Measurements from ENCODE around the gene USP12.

DNA sequence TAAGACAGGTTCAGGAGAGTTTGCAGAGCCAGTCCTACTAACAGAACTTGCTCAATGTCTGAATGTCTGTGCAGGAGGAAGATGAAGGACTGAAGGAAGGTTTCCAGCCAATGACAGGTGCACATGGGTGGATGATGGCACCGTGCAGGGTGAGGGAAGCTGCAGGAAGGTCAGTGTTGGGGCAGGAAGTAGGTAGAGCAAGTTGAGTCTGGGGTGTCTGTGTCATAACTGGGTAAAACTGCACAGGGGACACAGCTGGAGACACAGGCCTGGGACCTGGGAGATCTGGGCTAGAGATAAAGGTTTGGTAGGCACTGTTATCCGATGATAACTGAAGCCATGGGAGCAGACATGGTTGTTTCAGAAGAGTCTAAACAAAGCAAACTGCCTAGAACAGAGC lies 116.9 kb downstream of the USP12 start:
- TF ChIP-seq, protein P1, sequence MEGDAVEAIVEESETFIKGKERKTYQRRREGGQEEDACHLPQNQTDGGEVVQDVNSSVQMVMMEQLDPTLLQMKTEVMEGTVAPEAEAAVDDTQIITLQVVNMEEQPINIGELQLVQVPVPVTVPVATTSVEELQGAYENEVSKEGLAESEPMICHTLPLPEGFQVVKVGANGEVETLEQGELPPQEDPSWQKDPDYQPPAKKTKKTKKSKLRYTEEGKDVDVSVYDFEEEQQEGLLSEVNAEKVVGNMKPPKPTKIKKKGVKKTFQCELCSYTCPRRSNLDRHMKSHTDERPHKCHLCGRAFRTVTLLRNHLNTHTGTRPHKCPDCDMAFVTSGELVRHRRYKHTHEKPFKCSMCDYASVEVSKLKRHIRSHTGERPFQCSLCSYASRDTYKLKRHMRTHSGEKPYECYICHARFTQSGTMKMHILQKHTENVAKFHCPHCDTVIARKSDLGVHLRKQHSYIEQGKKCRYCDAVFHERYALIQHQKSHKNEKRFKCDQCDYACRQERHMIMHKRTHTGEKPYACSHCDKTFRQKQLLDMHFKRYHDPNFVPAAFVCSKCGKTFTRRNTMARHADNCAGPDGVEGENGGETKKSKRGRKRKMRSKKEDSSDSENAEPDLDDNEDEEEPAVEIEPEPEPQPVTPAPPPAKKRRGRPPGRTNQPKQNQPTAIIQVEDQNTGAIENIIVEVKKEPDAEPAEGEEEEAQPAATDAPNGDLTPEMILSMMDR (IDR thresholded peaks at IDR 0.05): no peak
- no peak for TF ChIP-seq POLR2A (IDR thresholded peaks at IDR 0.05)

Data from prostate gland (tissue), 2 donors.